Activated naive CD8-positive, alpha-beta T cell treated with anti-CD3 and anti-CD28 coated beads, Interleukin-2, amount 10 ng/mL, durations not matched to agents 7 days and 5 days (primary cell): ENCODE results near the gene FHIT. TPM values are rescaled to one million over a fixed set of nuclear protein-coding genes. Genes with fewer than 3 reads are reported as not detected.
A peak's percentile ranks its signal among the peaks of the same experiment; 100 is the strongest.

Experiments
- ATAC-seq: fragments of 150-1000 bp; cut with Tn5 transposase; one replicate; pipeline ENCODE4 v1.10.0; 2021; ENCODE audit warnings: low read depth, moderate library complexity
- POLR2A ChIA-PET: fragments of 350-600 bp; sonication (Branson Sonifier 250); formaldehyde crosslinking; loops from one replicate; lab custom pipeline; 2021; ENCODE audit warnings: antibody characterized with exemption; lab: Charles Lee
- DNase-seq: peaks from one replicate; pipeline ENCODE4 v3.0.0; 2021
- H3K27ac Mint-ChIP-seq: one replicate; pipeline ENCODE4 v1.8.0; 2022; ENCODE audit warnings: mild to moderate bottlenecking, mixed read lengths
- H3K27me3 Mint-ChIP-seq: one replicate; pipeline ENCODE4 v1.8.0; 2022; ENCODE audit warnings: mild to moderate bottlenecking, moderate library complexity, mixed read lengths
- H3K36me3 Mint-ChIP-seq: one replicate; pipeline ENCODE4 v1.8.0; 2021; ENCODE audit warnings: mild to moderate bottlenecking, mixed read lengths
- H3K4me1 Mint-ChIP-seq: one replicate; pipeline ENCODE4 v1.8.0; 2021; ENCODE audit warnings: mixed read lengths
- H3K4me3 Mint-ChIP-seq: one replicate; pipeline ENCODE4 v1.8.0; 2022; ENCODE audit warnings: mild to moderate bottlenecking, moderate library complexity, mixed read lengths
- H3K9me3 Mint-ChIP-seq: one replicate; pipeline ENCODE4 v1.8.0; 2021; ENCODE audit warnings: mixed read lengths
- total RNA-seq, 2 experiments: library from RNA; stranded (reverse); gene quantifications; one replicate each; pipeline ENCODE4 v1.2.3, GENCODE V29; 2021

FHIT gene
- total RNA-seq, 2 experiments from 2014 or later = 3.7 to 5.8 TPM

DNA sequence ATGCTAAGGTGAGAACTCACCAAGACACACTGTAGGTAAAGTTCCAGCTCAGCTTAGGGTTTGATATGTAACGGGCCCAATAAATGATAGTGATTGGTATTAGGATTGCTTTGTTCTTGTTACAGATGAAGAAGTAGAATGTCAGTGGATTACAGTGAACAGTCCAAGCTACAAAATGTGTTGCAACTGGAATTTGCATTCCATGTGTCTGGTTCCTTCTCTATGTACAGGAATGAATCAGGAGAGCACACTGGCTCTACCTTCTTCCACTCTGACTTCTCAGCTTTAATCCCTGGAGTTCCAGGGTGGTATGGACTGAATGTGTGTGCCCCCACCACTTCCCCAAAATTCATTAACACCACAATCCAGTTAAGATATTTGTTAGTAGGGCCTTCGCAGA is 1471.0 kb downstream of the FHIT start:
- no peaks in the 10 kb centered on the region for H3K9me3 Mint-ChIP-seq
- H3K36me3 Mint-ChIP-seq = peaks cover 11% of the 10 kb centered on the region
- H3K27ac Mint-ChIP-seq = no peak overlapping the region
- DNase-seq (no peak), ATAC-seq (no peak)
- H3K4me1 Mint-ChIP-seq = peaks cover 35% of the 10 kb centered on the region
- POLR2A ChIA-PET = no interaction called here
- H3K27me3 Mint-ChIP-seq = no peaks in the 10 kb centered on the region
- H3K4me3 Mint-ChIP-seq = no peak overlapping the region

DNA sequence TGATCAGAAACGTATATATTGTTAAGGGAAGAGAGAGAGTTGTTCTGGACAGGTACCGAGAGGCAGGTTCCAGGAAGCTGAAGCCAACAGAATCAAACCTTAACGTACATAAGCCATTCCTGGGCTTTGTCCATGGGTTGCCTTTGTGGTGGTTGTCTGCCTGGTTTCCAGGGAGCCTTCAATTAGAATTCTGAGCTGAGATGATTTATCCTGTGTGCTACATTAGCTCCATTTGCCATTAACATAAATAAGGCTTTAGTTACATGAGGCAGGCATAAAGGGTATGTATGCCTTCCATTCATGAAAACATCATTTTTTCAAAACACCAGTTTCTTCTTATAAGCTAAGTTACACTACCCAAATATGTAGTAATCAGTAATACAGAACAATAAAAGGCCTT is 1472.0 kb downstream of the FHIT start:
- H3K4me1 Mint-ChIP-seq = peaks cover 35% of the 10 kb centered on the region
- no peak for ATAC-seq
- no peaks in the 10 kb centered on the region for H3K9me3 Mint-ChIP-seq
- H3K36me3 Mint-ChIP-seq = peaks cover 9% of the 10 kb centered on the region
- no peak overlapping the region for H3K4me3 Mint-ChIP-seq
- POLR2A ChIA-PET = no interaction called here
- no peak for DNase-seq
- peaks cover 2% of the 10 kb centered on the region for H3K27me3 Mint-ChIP-seq
- H3K27ac Mint-ChIP-seq = no peak overlapping the region

DNA sequence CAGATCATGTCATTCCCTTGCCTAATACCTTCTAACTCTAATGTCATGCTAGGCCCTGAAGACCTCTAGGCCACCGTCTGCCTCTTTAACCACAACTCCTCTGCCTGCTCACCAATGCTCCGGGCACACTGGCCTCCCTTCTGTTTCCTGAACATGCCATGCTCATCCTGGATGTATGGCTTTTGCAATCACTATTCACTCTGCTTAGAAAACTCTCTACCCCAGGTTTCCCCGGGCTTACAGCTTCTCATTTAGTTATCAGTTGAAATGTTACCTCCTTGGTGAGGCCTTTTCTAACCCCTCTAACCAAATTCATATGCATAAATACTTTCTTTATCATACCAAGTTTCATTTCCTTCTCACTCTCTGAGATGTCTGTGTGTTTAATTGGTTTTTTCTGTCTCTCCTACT is 1473.6 kb downstream of the FHIT start:
- ATAC-seq (no peak), DNase-seq (no peak)
- H3K9me3 Mint-ChIP-seq = no peaks in the 10 kb centered on the region
- peak overlapping the region; percentile 9 for H3K4me3 Mint-ChIP-seq
- peak overlapping the region; percentile 51 for H3K27ac Mint-ChIP-seq
- peaks cover 35% of the 10 kb centered on the region for H3K4me1 Mint-ChIP-seq
- POLR2A ChIA-PET = no interaction called here
- H3K27me3 Mint-ChIP-seq = peaks cover 6% of the 10 kb centered on the region
- peaks cover 9% of the 10 kb centered on the region for H3K36me3 Mint-ChIP-seq

DNA sequence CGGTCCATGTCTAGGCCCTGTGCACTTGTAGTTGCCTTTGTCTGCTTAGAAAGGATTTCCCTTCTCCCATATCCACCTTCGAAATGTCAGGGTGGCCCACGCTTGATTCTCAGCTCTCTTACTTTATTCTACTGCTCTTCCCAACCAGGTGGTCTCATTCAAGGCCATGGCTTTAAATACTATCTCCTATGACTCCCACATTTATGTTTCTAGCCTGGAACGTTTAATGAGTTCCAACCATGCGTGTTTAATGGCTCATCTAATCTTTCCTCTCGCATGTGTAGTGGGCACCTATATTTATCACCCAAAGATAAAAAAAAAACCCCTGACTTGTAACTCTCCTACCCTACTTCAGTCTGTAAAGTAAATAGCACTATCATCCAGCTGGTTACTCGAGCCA is 1474.2 kb downstream of the FHIT start:
- Mint-ChIP-seq H3K4me3 (no peak overlapping the region), H3K9me3 (no peaks in the 10 kb centered on the region), H3K36me3 (peaks cover 9% of the 10 kb centered on the region), H3K27ac (peak overlapping the region; percentile 47), H3K27me3 (peaks cover 6% of the 10 kb centered on the region), H3K4me1 (peaks cover 41% of the 10 kb centered on the region)
- DNase-seq (no peak), ATAC-seq (no peak)
- POLR2A ChIA-PET = no interaction called here

DNA sequence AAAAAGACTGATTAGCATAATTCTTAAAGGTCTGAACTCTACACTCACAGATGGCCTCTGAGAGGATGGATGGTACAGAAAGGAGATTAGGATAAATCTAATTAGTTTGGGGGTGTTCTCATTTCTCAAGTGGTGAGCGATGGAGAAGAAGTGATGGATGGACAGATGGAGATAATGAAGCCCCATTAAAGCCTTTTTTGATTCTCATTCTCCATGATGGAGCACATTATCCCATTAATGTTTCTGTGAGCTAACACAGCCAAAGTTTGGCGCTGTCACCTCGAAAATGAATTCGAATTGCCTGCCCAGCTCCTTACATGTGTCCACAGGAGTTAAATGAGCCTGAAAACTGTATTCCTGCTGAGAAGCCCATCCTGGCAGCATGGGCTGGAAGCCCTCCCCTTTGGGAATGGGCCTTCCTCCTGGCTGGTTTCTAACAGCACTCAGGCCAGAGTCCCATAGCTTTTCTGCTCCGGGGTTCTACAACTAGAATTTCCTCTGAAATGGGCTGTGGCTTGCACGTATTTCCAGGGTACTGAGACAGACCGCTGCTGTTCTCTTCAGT is 1475.4 kb downstream of the FHIT start:
- Mint-ChIP-seq H3K4me3 (peak overlapping the region; percentile 12), H3K27ac (no peak overlapping the region), H3K4me1 (peaks cover 49% of the 10 kb centered on the region), H3K9me3 (no peaks in the 10 kb centered on the region), H3K36me3 (peaks cover 14% of the 10 kb centered on the region), H3K27me3 (peaks cover 9% of the 10 kb centered on the region)
- DNase-seq = no peak
- no peak for ATAC-seq
- POLR2A ChIA-PET = interaction anchor here (0.6 kb wide), 1 partner anchor 65 kb away, joined by 3 read pairs; no protein-coding TSS in a partner anchor

DNA sequence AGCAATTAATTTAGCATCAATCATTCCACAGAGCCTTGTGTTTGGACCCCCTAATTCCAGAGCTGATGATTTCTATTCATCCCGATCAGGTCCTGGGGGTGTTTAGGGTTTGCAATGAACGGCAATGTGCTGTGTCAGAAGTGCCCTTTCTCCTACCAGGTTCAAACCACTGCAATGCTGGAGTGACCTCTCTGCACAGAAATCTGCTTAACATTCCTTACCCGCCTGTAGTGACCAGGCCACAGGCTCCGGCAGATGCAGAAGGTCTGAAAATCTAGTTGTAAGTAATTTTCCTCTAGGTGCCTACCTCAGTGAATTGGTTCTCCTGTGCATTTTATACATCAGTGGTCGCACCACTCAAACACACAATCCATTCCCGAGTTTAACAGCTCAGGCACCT is 1476.1 kb downstream of the FHIT start:
- POLR2A ChIA-PET = interaction anchor here (0.6 kb wide), 1 partner anchor 65 kb away, joined by 3 read pairs; no protein-coding TSS in a partner anchor
- Mint-ChIP-seq H3K27ac (no peak overlapping the region), H3K4me1 (peaks cover 49% of the 10 kb centered on the region), H3K4me3 (no peak overlapping the region), H3K36me3 (peaks cover 14% of the 10 kb centered on the region), H3K9me3 (no peaks in the 10 kb centered on the region), H3K27me3 (peaks cover 13% of the 10 kb centered on the region)
- no peak for DNase-seq
- ATAC-seq = no peak

DNA sequence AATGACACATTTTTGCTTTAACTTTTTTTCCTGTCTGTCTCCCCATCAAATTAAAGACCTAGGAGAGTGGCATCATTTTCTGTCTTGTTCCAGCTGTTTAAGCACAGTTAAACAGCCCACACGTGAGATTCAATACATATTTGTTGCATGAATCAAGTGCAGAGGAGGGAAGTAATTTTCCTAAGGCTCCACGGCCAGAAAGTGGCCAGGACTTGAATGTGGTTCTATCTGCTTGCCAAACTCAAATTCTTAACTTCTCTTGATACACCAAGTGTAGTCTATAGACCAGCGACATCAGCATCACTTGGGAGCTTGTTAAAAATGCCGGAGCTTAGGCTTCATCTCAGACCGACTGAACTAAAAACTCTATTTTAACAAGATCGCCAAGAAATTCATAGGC is 1476.6 kb downstream of the FHIT start:
- H3K4me3 Mint-ChIP-seq = no peak overlapping the region
- H3K36me3 Mint-ChIP-seq = peaks cover 14% of the 10 kb centered on the region
- peaks cover 16% of the 10 kb centered on the region for H3K27me3 Mint-ChIP-seq
- no peak for ATAC-seq
- POLR2A ChIA-PET = no interaction called here
- DNase-seq = no peak
- peaks cover 49% of the 10 kb centered on the region for H3K4me1 Mint-ChIP-seq
- H3K27ac Mint-ChIP-seq = no peak overlapping the region
- H3K9me3 Mint-ChIP-seq = no peaks in the 10 kb centered on the region

DNA sequence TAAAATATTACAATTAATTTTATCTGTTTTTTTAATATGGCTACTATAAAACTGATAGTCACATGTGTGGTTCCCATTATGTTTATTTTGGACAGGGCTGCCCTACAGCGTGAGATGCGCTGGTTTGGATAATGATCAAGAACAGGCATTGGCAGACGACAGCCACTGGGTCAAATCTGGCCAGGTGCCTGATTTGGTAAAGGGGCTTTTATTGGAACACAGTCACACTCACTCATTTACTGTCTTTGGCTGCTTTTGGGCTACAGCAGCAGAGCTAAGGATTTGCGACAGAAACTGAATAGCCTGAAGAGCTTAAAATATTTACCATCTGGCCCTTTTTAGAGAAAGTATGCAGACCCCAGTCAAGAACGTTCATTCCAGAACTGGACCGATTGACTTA is 1477.3 kb downstream of the FHIT start:
- Mint-ChIP-seq H3K36me3 (peaks cover 12% of the 10 kb centered on the region), H3K9me3 (no peaks in the 10 kb centered on the region), H3K27ac (no peak overlapping the region), H3K4me1 (peaks cover 49% of the 10 kb centered on the region), H3K4me3 (no peak overlapping the region), H3K27me3 (peaks cover 16% of the 10 kb centered on the region)
- ATAC-seq (no peak), DNase-seq (no peak)
- POLR2A ChIA-PET = interaction anchor here (0.7 to 2.0 kb wide), 2 partner anchors 64 to 105 kb away, joined by 3 to 14 read pairs; no protein-coding TSS in a partner anchor

DNA sequence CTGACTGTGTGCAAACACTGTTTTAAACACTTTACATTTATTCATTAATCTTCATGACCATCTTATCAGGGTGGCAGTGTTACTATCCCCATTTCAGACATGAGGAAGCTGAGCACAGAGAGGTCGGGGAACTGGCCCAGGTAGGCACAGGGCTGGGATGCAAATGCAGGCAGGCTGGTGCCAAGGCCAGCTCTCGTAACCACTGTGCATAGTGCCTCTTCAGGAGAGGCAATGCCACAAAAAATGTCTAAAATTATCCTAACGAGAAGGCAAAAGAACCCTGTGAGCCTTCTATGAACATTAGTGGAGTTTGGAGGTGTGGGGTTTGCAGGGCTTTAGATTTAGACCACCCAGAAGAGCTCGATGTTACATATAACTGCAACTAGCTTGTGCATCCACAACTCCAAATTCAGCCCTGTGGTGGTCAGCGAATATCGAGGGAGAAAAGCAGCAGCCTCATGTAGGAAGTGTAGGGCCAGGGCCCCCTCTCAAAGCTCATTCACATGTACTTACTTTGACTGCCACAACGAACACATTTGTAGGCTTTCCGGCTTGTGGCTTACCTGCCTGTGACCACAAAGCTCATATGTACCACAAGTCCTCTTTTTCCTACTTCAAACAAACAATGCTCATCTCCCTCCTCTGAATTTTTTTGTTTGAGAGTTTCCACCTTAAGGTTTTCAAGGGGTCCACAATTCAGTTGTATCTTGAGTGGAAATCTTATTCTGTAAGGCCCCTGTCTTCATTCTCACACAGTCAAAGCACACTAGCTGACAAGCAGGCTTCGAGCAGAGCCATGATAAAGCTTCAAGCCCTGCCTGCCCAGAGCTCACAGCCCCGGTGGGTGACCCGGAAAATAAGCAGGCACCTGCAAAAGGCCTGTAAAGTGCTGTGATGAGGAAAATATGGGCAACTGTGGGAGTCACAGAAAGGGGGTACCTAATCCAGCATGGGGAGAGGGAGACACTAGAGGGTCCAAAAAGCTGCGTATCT is 1478.5 kb downstream of the FHIT start:
- Mint-ChIP-seq H3K36me3 (peaks cover 15% of the 10 kb centered on the region), H3K9me3 (no peaks in the 10 kb centered on the region), H3K4me1 (peaks cover 43% of the 10 kb centered on the region), H3K27me3 (peaks cover 16% of the 10 kb centered on the region), H3K4me3 (peak overlapping the region; percentile 59), H3K27ac (peak overlapping the region; percentile 82)
- POLR2A ChIA-PET = interaction anchor here (0.6 to 2.0 kb wide), 7 partner anchors 9 to 107 kb away, joined by 3 to 14 read pairs (median 5); no protein-coding TSS in a partner anchor
- DNase-seq = peak; percentile 74
- ATAC-seq = peak; percentile 77

DNA sequence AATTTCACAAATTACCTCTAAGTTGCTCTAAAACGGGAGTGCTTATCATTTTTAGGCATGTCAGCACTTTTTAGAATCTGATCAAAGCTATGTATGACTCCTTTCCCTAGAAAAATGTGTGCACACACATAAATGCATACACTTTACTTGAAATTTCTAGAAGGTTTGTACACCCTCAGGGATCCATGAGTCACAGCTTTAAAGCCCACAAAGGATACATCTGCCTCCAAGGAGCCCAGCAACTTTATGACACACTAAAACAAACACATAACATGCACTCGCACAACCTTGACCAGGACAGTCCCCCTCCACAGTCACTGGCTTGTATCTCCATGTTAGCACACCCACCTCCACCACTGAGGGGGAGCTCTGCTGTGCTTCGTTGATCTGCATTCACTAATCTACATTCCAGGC is 1479.5 kb downstream of the FHIT start:
- Mint-ChIP-seq H3K9me3 (no peaks in the 10 kb centered on the region), H3K4me3 (no peak overlapping the region), H3K27me3 (peaks cover 16% of the 10 kb centered on the region), H3K36me3 (peaks cover 12% of the 10 kb centered on the region), H3K4me1 (peaks cover 34% of the 10 kb centered on the region), H3K27ac (peak overlapping the region; percentile 82)
- POLR2A ChIA-PET = interaction anchor here (1.7 kb wide), 1 partner anchor 11 kb away, joined by 8 read pairs; no protein-coding TSS in a partner anchor
- ATAC-seq = no peak
- no peak for DNase-seq

DNA sequence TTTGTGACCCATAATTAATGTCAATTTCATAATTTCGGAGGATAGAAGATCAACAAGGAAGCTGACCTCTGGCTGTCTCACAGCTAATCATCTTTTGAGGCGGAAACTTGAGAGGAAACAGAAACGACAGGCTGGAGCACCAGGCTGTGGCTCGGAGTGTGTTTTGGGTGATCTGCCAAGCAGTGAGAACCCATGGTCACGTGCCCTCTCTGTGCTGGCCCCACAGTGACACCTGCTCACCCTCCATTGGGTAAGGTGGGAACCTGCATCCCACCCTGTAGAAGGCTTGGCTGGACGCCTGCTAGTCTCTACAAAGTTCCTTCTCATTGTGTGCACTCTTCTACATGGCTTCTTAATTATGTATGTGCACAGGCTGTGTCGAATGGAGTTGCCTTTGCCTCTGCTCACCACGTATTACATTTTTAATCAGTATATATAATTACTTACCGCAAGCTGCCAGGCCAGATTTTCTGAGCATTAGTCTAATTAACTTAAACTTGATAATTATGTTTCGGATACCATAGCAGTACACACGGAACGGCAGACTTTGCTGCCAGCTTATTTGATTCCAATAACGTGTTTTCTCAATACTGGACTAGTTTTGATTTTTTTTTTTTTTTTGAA is 1482.0 kb downstream of the FHIT start:
- no peaks in the 10 kb centered on the region for H3K9me3 Mint-ChIP-seq
- no peak overlapping the region for H3K27ac Mint-ChIP-seq
- no peak for ATAC-seq
- POLR2A ChIA-PET = no interaction called here
- peaks cover 8% of the 10 kb centered on the region for H3K36me3 Mint-ChIP-seq
- no peak for DNase-seq
- peaks cover 24% of the 10 kb centered on the region for H3K4me1 Mint-ChIP-seq
- H3K4me3 Mint-ChIP-seq = no peak overlapping the region
- peaks cover 17% of the 10 kb centered on the region for H3K27me3 Mint-ChIP-seq

DNA sequence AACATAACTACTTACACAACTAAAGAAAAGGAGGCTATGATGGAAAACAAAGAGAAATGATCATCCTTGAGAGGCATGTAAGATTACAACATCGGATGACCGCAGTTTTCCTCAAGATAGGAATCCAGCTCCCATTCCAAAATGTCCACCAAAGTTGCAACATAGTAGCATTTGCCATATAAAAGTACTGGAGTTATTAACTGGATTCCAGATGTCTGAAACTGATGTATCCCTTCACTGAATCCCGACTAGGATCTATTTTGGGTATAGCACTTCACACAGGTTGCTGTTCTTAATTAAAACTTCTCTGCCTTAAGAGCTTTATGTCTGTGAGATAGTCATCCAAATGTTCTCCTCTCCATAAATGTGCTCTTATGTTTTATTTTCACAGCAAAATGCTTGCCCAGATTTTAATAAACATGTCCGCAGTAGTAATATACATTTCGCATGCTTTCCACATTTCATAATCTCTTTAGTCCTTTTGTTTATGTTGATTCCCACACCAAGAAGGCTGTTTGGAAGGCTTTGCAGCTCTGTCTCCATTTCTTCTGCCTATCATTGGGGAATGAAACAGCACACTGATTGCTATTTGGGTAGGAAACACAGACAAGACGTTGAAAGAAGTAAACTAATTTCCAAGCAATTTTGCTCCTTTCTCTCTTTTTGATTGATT is 1484.9 kb downstream of the FHIT start:
- POLR2A ChIA-PET = no interaction called here
- no peak overlapping the region for H3K4me3 Mint-ChIP-seq
- H3K27me3 Mint-ChIP-seq = peaks cover 13% of the 10 kb centered on the region
- peaks cover 4% of the 10 kb centered on the region for H3K4me1 Mint-ChIP-seq
- H3K36me3 Mint-ChIP-seq = peaks cover 9% of the 10 kb centered on the region
- DNase-seq = no peak
- ATAC-seq = no peak
- no peak overlapping the region for H3K27ac Mint-ChIP-seq
- no peaks in the 10 kb centered on the region for H3K9me3 Mint-ChIP-seq

DNA sequence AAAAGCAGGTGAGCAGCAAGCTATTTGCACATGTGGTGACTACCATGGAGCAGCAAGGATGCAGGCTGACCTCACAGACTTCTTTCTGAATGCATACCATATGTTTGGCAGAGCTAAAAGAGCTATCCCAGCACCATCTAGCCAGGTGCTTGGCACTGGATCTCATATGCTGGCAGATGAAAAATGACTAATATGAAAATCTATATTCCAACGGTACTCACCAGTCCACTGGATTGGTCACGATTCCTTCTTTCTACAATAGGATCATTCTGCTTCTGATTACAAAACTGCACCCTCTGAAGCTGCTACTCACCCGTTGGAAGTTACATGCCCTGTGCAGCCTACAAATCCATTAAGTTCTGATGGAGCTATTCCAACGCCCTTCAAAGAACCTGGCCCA is 1487.1 kb downstream of the FHIT start:
- no peak for ATAC-seq
- POLR2A ChIA-PET = interaction anchor here (1.6 to 1.7 kb wide), 2 partner anchors 11 to 54 kb away, joined by 4 to 5 read pairs; no protein-coding TSS in a partner anchor
- H3K27ac Mint-ChIP-seq = no peak overlapping the region
- no peaks in the 10 kb centered on the region for H3K9me3 Mint-ChIP-seq
- H3K27me3 Mint-ChIP-seq = peaks cover 3% of the 10 kb centered on the region
- peaks cover 5% of the 10 kb centered on the region for H3K36me3 Mint-ChIP-seq
- no peak overlapping the region for H3K4me3 Mint-ChIP-seq
- H3K4me1 Mint-ChIP-seq = peaks cover 10% of the 10 kb centered on the region
- DNase-seq = no peak
